HEK293 (cell line): ENCODE results near the gene TGIF1.

Experiments
- CTCF ChIA-PET: fragments of 350-600 bp; formaldehyde crosslinking; extraction: SDS; loops from one replicate; lab custom pipeline; 2021; ENCODE audit warnings: antibody characterized with exemption; lab: Yijun Ruan, JAX
- POLR2A ChIA-PET: fragments of 300-600 bp; formaldehyde crosslinking; extraction: SDS; loops from one replicate; lab custom pipeline; 2020; ENCODE audit warnings: antibody characterized with exemption, inconsistent platforms; lab: Yijun Ruan, JAX
- H3K27ac ChIP-seq: fragments of 200-500 bp; sonication (Bioruptor generic); 2 replicates; pipeline ENCODE4 v1.5.1; 2014; ENCODE audit warnings: low read depth, low read length, control low read depth, inconsistent platforms; ENCODE audit errors: extremely low read depth
- H3K36me3 ChIP-seq, 2 experiments: fragments of 200-500 bp in 1 of 2; sonication (Bioruptor generic) in 1 of 2; 1 replicate in 1 of 2; 2 replicates in 1 of 2; pipeline ENCODE4 v1.5.1; 2014 to 2017; ENCODE audit warnings: inconsistent platforms in 2 of 2, low read length in 2 of 2; ENCODE audit not compliant: control insufficient read depth in 2 of 2, insufficient read depth in 1 of 2
- H3K4me1 ChIP-seq: fragments of 200-500 bp; sonication (Bioruptor generic); 2 replicates; pipeline ENCODE4 v1.5.1; 2014; ENCODE audit warnings: mild to moderate bottlenecking, low read length, inconsistent platforms; ENCODE audit not compliant: control insufficient read depth, insufficient read depth
- H3K4me3 ChIP-seq: 2 replicates; pipeline ENCODE4 v1.5.1; 2011; ENCODE audit warnings: low read depth, mild to moderate bottlenecking, control low read depth, low read length, moderate library complexity
- H3K9me3 ChIP-seq: fragments of 200-500 bp; sonication (Bioruptor generic); 2 replicates; pipeline ENCODE4 v1.5.1; 2014; ENCODE audit warnings: low read depth, low read length, inconsistent platforms; ENCODE audit not compliant: control insufficient read depth, insufficient read depth
- BCL11A ChIP-seq: fragments of 450-650 bp; formaldehyde crosslinking; IDR thresholded peaks from 2 replicates; pipeline ENCODE4 v1.5.1; 2016; ENCODE audit warnings: low read depth, missing biosample characterization, missing genetic modification characterization
- KLF1 ChIP-seq: fragments of 450-650 bp; formaldehyde crosslinking; IDR thresholded peaks from 2 replicates; pipeline ENCODE4 v1.5.1; 2016; ENCODE audit warnings: missing biosample characterization, missing genetic modification characterization
- KLF7 ChIP-seq: fragments of 450-650 bp; formaldehyde crosslinking; IDR thresholded peaks from 2 replicates; pipeline ENCODE4 v1.5.1; 2016; ENCODE audit warnings: missing biosample characterization, missing genetic modification characterization, borderline replicate concordance
- OSR2 ChIP-seq: fragments of 450-650 bp; formaldehyde crosslinking; IDR thresholded peaks from 2 replicates; pipeline ENCODE4 v1.5.1; 2016; ENCODE audit warnings: missing biosample characterization, missing genetic modification characterization
- RBAK ChIP-seq: fragments of 450-650 bp; formaldehyde crosslinking; IDR thresholded peaks from 2 replicates; pipeline ENCODE4 v1.5.1; 2016; ENCODE audit warnings: missing biosample characterization, missing genetic modification characterization
- REST ChIP-seq: fragments of 450-650 bp; formaldehyde crosslinking; IDR thresholded peaks from 2 replicates; pipeline ENCODE4 v1.5.1; 2016; ENCODE audit warnings: missing biosample characterization, missing genetic modification characterization
- SCRT1 ChIP-seq: fragments of 450-650 bp; formaldehyde crosslinking; IDR thresholded peaks from 2 replicates; pipeline ENCODE4 v1.5.1; 2016; ENCODE audit warnings: missing biosample characterization, missing genetic modification characterization, borderline replicate concordance
- SP3 ChIP-seq: fragments of 450-650 bp; formaldehyde crosslinking; IDR thresholded peaks from 2 replicates; pipeline ENCODE4 v1.5.1; 2016; ENCODE audit warnings: missing biosample characterization, missing genetic modification characterization
- ZBTB7A ChIP-seq: fragments of 450-650 bp; formaldehyde crosslinking; IDR thresholded peaks from 2 replicates; pipeline ENCODE4 v1.5.1; 2016; ENCODE audit warnings: low read depth, missing biosample characterization, missing genetic modification characterization
- ZNF114 ChIP-seq: fragments of 450-650 bp; formaldehyde crosslinking; IDR thresholded peaks from 2 replicates; pipeline ENCODE4 v1.5.0; 2017; ENCODE audit warnings: missing biosample characterization, missing genetic modification characterization
- ZNF132 ChIP-seq: fragments of 450-650 bp; formaldehyde crosslinking; IDR thresholded peaks from 2 replicates; pipeline ENCODE4 v1.5.1; 2017; ENCODE audit warnings: missing biosample characterization, missing genetic modification characterization, borderline replicate concordance
- ZNF19 ChIP-seq: fragments of 450-650 bp; formaldehyde crosslinking; IDR thresholded peaks from 2 replicates; pipeline ENCODE4; 2016; ENCODE audit warnings: missing biosample characterization, missing genetic modification characterization, low read depth
- ZNF24 ChIP-seq: fragments of 450-650 bp; formaldehyde crosslinking; IDR thresholded peaks from 2 replicates; pipeline ENCODE4 v1.5.1; 2016; ENCODE audit warnings: missing biosample characterization, missing genetic modification characterization
- ZNF274 ChIP-seq, 2 experiments: fragments of 200-500 bp in 1 of 2; fragments of 450-650 bp in 1 of 2; sonication (Bioruptor generic) in 1 of 2; formaldehyde crosslinking in 1 of 2; IDR thresholded peaks; 2 replicates each; pipeline versions ENCODE4 v1.5.1 to v1.6.1; 2014 to 2016; ENCODE audit warnings: borderline replicate concordance in 1 of 2, inconsistent platforms in 1 of 2, low read length in 1 of 2, missing biosample characterization in 1 of 2, missing genetic modification characterization in 1 of 2
- ZNF324 ChIP-seq: fragments of 450-650 bp; formaldehyde crosslinking; IDR thresholded peaks from 2 replicates; pipeline ENCODE4 v1.5.1; 2016; ENCODE audit warnings: missing biosample characterization, missing genetic modification characterization
- ZNF350 ChIP-seq: fragments of 450-650 bp; formaldehyde crosslinking; IDR thresholded peaks from 2 replicates; pipeline ENCODE4 v1.5.0; 2017; ENCODE audit warnings: missing biosample characterization, mild to moderate bottlenecking, missing genetic modification characterization
- ZNF37A ChIP-seq: fragments of 450-650 bp; IDR thresholded peaks from 2 replicates; pipeline ENCODE4 v1.5.1; 2018; ENCODE audit warnings: missing biosample characterization, missing genetic modification characterization
- ZNF391 ChIP-seq: fragments of 450-650 bp; formaldehyde crosslinking; IDR thresholded peaks from 2 replicates; pipeline ENCODE4 v1.5.1; 2016; ENCODE audit warnings: low read depth, missing biosample characterization, missing genetic modification characterization, borderline replicate concordance
- ZNF394 ChIP-seq: fragments of 450-650 bp; formaldehyde crosslinking; IDR thresholded peaks from 2 replicates; pipeline ENCODE4 v1.5.1; 2016; ENCODE audit warnings: missing biosample characterization, missing genetic modification characterization, mild to moderate bottlenecking, moderate library complexity, borderline replicate concordance
- ZNF473 ChIP-seq: fragments of 450-650 bp; formaldehyde crosslinking; IDR thresholded peaks from 2 replicates; pipeline ENCODE4 v1.5.1; 2017; ENCODE audit warnings: missing biosample characterization, missing genetic modification characterization
- ZNF514 ChIP-seq: fragments of 450-650 bp; formaldehyde crosslinking; IDR thresholded peaks from 2 replicates; pipeline ENCODE4 v1.5.1; 2016; ENCODE audit warnings: missing biosample characterization, missing genetic modification characterization
- ZNF549 ChIP-seq: fragments of 450-650 bp; IDR thresholded peaks from 2 replicates; pipeline ENCODE4 v1.5.1; 2018; ENCODE audit warnings: missing biosample characterization, missing genetic modification characterization, mild to moderate bottlenecking, inconsistent platforms, moderate library complexity
- ZNF571 ChIP-seq: fragments of 450-650 bp; formaldehyde crosslinking; IDR thresholded peaks from 2 replicates; pipeline ENCODE4 v1.5.0; 2017; ENCODE audit warnings: missing biosample characterization, missing genetic modification characterization
- ZNF596 ChIP-seq: fragments of 450-650 bp; IDR thresholded peaks from 2 replicates; pipeline ENCODE4 v1.5.0; 2018; ENCODE audit warnings: missing biosample characterization, mild to moderate bottlenecking, missing genetic modification characterization, moderate library complexity
- ZNF645 ChIP-seq: fragments of 450-650 bp; formaldehyde crosslinking; IDR thresholded peaks from 2 replicates; pipeline ENCODE4; 2016; ENCODE audit warnings: missing biosample characterization, missing genetic modification characterization
- ZNF664 ChIP-seq: fragments of 450-650 bp; formaldehyde crosslinking; IDR thresholded peaks from 2 replicates; pipeline ENCODE4 v1.5.1; 2016; ENCODE audit warnings: missing biosample characterization, missing genetic modification characterization
- ZNF670 ChIP-seq: fragments of 450-650 bp; formaldehyde crosslinking; IDR thresholded peaks from 2 replicates; pipeline ENCODE4 v1.5.1; 2016; ENCODE audit warnings: missing biosample characterization, missing genetic modification characterization, low read depth
- ZXDB ChIP-seq: fragments of 450-650 bp; formaldehyde crosslinking; IDR thresholded peaks from 2 replicates; pipeline ENCODE4 v1.5.1; 2016; ENCODE audit warnings: missing biosample characterization, missing genetic modification characterization
- TF ChIP-seq, protein P1 (sequence below): fragments of 450-650 bp; formaldehyde crosslinking; IDR thresholded peaks from 2 replicates; pipeline ENCODE4 v1.5.0; 2017; ENCODE audit warnings: missing biosample characterization, missing genetic modification characterization, borderline replicate concordance

Gene TGIF1

DNA sequence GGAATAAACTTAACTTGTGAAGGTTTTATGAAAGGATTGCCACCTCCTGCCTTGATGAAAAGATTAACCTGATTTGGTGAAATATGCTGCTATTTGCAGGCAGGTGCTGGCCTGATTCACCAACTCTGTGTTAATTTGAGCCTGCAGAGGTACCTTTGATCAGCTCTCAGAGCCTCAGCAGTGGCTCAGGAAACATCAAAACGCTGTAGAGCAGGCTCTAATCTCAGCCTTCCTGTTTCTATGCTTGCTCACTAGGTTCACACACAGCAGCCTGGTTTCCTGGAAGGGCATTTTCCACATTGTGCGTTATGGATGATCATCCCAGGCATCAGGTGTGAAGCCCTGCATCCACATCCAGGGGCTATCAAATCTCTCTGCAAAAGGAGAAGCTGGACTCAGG lies 16.9 kb downstream of the TGIF1 start:
- Histone ChIP-seq H3K9me3 (no peaks in the 10 kb centered on the region), H3K27ac (no peak overlapping the region), H3K4me1 (no peaks in the 10 kb centered on the region), H3K36me3 (no peaks in the 10 kb centered on the region), H3K4me3 (no peak overlapping the region)
- TF ChIP-seq SP3 (no peak), ZNF37A (no peak), ZNF132 (tag by site-specific recombination) (no peak), ZNF324 (tag by site-specific recombination) (no peak), ZNF549 (no peak), ZNF19 (tag by site-specific recombination) (no peak), ZXDB (tag by site-specific recombination) (no peak), ZNF664 (tag by site-specific recombination) (no peak), RBAK (tag by site-specific recombination) (no peak), KLF1 (tag by site-specific recombination) (no peak), ZNF24 (no peak), ZNF394 (tag by site-specific recombination) (no peak)
- TF ChIP-seq, protein P1, sequence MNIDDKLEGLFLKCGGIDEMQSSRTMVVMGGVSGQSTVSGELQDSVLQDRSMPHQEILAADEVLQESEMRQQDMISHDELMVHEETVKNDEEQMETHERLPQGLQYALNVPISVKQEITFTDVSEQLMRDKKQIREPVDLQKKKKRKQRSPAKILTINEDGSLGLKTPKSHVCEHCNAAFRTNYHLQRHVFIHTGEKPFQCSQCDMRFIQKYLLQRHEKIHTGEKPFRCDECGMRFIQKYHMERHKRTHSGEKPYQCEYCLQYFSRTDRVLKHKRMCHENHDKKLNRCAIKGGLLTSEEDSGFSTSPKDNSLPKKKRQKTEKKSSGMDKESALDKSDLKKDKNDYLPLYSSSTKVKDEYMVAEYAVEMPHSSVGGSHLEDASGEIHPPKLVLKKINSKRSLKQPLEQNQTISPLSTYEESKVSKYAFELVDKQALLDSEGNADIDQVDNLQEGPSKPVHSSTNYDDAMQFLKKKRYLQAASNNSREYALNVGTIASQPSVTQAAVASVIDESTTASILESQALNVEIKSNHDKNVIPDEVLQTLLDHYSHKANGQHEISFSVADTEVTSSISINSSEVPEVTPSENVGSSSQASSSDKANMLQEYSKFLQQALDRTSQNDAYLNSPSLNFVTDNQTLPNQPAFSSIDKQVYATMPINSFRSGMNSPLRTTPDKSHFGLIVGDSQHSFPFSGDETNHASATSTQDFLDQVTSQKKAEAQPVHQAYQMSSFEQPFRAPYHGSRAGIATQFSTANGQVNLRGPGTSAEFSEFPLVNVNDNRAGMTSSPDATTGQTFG (tag by site-specific recombination) = no peak
- ChIA-PET CTCF (interaction anchor here (0.6 to 3.6 kb wide), 10 partner anchors 9 to 214 kb away, joined by 3 to 20 read pairs (median 4); no protein-coding TSS in a partner anchor), POLR2A (no interaction called here)

GRCh38 chr18:3468066-3468705 lies 18.2 kb downstream of the TGIF1 start:
- TF ChIP-seq OSR2 = no peak
- TF ChIP-seq ZNF645 = no peak
- TF ChIP-seq ZNF473 = no peak
- no peak for TF ChIP-seq ZNF391
- TF ChIP-seq SCRT1 (tag by site-specific recombination) = no peak
- TF ChIP-seq ZNF514 (tag by site-specific recombination) = no peak
- TF ChIP-seq BCL11A (tag by site-specific recombination) = no peak
- no peak for TF ChIP-seq ZNF670
- TF ChIP-seq ZBTB7A = no peak
- no peak for TF ChIP-seq KLF7 (tag by site-specific recombination)
- no peak for TF ChIP-seq ZNF274 (IDR thresholded peaks at IDR 0.05; ENCODE audit: low read length)
- no peak for TF ChIP-seq ZNF274 (tag by site-specific recombination; IDR thresholded peaks at IDR 0.05; ENCODE audit: borderline replicate concordance)
- TF ChIP-seq KLF1 (tag by site-specific recombination) = no peak
- no peak for TF ChIP-seq ZNF571
- no peak for TF ChIP-seq ZNF596 (tag by site-specific recombination)
- no peak for TF ChIP-seq ZNF350 (tag by site-specific recombination)
- TF ChIP-seq SP3 = no peak
- no peak for TF ChIP-seq REST (tag by site-specific recombination)
- no peak for TF ChIP-seq ZNF114 (tag by site-specific recombination)
- TF ChIP-seq, all 188 proteins: peak for 0
- Histone ChIP-seq H3K4me3 (no peak overlapping the region), H3K9me3 (no peaks in the 10 kb centered on the region), H3K36me3 (no peaks in the 10 kb centered on the region), H3K27ac (no peak overlapping the region), H3K4me1 (no peaks in the 10 kb centered on the region)
- ChIA-PET CTCF (interaction anchor here (0.8 to 3.6 kb wide), 7 partner anchors 10 to 224 kb away, joined by 3 to 20 read pairs (median 4); no protein-coding TSS in a partner anchor), POLR2A (interaction anchor here (1.5 to 1.9 kb wide), 2 partner anchors 16 to 126 kb away, joined by 3 to 7 read pairs; no protein-coding TSS in a partner anchor)
